ENCODE measurements around the gene ADD1.
"Not testable (repeated sequence)": the region's sequence is repeated elsewhere in the genome, so short reads cannot be mapped to it uniquely, and the experiment has no call there.

ADD1 gene

GRCh38 chr4:2922453-2923101 is 78.9 kb downstream of the ADD1 start:
- DNase-seq (ENCODE audit: low spot score), result not testable (repeated sequence)

- no peak for DNase-seq (ENCODE audit: low spot score)
Measured at GRCh38 chr4:2923141-2923551, 79.5 kb downstream of the ADD1 start.

GRCh38 chr4:2923668-2924173 is 80.1 kb downstream of the ADD1 start:
- DNase-seq (ENCODE audit: low spot score), result no peak

DNA sequence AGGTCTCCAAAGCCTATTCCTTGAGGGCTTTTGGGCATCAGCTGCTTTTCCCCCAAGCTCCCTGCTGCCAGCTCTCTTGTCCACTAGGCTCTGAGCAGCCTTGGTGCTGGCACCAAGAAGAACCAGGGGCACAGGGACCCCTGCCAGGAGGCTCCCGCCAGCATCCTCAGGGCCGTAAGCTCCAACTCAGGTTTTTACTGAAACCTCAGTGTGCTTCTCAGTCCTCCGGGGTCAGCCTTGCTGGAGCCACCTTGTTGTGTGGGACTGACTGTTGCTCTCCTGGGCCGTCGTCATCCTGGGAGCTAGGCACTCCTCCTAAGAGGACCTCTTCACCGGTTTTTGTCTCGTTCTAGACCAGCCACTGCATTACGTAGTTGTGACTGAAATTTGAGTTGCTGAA is 80.6 kb downstream of the ADD1 start:
- DNase-seq (ENCODE audit: low spot score), result no peak

DNA sequence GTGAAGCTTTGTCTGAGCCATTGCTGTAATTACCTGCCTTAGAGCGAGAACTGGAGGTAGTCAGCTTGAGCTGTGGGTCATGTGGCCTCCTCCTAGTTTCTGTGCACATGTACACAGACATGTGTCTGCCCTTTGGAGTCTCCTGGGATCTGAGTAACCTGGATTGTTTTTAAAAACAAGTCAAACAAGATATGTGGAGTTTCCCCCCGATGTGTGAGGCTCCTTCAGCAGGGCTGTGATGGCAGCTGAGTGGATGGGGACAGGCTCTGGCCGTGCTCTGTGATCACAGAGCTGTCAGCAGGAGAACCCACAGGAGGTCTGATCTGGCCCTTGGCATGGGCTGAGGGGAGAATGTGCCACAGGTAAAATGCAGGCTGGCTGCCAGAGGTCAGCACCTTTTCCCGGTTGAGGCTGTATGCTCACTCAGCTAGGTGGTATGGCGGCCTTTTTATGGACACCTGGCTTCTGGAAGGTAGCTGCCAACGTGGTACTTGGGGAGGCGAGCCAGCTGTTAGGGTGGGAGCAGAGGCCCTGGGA is 81.2 kb downstream of the ADD1 start:
- DNase-seq (ENCODE audit: low spot score), result no peak

DNA sequence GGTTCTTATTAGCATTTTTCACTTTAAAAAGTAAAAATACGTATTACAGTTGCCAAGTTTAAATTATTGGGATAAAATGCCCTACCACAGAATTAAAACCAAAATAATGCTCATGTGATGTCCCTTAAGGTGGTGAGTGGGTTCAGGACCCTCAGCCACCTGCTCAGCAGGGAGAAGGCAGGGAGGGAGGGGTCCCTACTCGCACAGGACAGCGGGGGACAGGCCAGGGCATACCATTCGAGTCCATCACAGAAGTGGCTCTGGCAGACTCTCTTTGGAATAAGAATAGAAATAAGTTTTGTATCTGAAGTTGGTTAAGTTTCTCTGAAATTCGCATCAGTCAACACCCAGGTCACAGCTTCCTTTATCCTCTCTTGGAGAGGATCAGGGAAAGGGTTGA is 81.9 kb downstream of the ADD1 start:
- DNase-seq (ENCODE audit: low spot score), result no peak

GRCh38 chr4:2925931-2926860 is 82.6 kb downstream of the ADD1 start:
- DNase-seq (ENCODE audit: low spot score), result no peak

DNA sequence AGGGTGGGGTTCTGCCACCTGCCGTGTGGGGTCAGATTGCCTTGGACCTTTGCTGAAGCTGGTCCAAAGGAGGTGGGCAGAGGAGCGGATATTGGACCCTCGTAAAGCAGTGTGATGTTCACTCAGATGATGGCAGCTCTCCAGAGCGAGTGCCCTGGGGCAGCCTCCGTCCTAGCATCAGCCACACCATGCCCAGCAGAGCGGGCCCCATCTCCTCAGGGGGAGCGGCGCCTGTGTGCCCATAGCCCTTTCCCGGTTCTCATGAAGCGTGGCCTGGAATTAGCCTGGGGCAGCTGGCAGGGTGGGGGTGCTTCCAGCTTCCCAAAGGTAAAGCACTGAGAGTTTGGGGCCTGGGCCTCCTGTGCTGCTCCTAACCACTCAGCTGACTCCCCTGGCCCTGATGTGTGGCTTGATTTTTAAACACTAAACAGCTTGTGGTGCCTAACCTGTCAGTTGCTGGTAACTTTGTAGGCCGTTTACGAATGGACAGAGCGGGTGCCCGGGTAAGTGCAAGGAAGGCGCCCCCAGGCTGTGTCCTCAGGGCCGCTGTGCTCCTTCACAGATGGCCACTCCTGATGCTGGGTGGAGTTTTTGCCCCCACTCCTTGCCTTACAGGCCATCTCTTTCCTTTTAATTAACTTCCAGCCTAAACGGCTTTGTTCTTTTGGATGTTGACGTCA is 83.5 kb downstream of the ADD1 start:
- no peak for DNase-seq (ENCODE audit: low spot score)

DNA sequence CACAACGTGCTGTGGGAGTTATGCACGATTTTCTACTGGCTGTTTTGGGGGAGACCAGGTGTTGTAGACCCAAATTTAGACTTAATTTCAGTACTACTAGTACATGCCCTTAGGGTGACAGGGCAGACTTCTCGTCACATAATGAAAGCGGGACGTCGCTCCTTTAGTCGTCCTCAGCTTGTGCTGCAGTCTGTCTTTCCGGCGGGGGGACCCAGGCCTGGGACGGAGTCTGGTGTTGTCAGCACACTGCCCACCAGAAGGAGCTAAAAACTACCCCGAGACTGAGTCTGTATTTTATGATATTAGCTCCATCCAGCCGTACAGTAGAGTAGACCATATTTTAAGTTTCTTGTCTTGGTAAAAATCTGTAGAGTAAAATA is 84.0 kb downstream of the ADD1 start:
- DNase-seq (ENCODE audit: low spot score), result no peak

DNA sequence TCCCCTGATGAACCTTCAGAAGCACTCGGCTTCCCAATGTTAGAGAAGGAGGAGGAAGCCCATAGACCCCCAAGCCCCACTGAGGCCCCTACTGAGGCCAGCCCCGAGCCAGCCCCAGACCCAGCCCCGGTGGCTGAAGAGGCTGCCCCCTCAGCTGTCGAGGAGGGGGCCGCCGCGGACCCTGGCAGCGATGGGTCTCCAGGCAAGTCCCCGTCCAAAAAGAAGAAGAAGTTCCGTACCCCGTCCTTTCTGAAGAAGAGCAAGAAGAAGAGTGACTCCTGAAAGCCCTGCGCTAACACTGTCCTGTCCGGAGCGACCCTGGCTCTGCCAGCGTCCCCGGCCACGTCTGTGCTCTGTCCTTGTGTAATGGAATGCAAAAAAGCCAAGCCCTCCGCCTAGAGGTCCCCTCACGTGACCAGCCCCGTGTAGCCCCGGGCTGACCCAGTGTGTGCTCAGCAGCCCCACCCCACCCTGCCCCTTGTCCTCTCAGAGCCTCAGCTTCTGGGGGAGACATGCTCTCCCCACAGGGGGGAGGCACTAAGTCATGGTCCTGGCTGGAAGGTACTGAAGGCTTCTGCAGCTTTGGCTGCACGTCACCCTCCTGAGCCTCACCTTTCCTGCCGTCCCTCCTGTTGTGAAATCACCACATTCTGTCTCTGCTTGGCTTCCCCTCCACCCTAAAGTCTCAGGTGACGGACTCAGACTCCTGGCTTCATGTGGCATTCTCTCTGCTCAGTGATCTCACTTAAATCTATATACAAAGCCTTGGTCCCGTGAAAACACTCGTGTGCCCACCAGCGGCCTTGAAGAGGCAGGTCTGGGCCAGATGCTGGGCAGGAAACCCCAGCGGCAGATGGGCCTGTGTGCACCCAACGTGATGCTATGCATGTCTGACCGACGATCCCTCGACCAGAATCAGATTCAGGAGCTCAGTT is 84.9 kb downstream of the ADD1 start:
- no peak for DNase-seq (ENCODE audit: low spot score)

DNA sequence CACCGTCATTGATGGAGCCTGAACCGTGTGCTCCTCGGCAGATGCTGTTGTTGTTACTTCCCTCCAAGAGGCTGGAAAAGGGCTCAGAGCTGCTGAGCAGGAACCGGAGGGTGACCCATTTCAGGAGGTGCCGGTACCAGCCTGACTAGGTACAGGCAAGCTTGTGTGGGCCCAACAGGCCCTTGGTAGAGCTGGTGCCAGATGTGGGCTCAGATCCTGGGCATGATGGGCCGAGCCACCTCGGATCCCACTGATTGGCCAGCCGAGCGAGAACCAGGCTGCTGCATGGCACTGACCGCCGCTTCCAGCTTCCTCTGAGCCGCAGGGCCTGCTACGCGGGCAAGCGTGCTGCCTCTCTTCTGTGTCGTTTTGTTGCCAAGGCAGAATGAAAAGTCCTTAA is 85.8 kb downstream of the ADD1 start:
- DNase-seq (ENCODE audit: low spot score), result no peak

DNA sequence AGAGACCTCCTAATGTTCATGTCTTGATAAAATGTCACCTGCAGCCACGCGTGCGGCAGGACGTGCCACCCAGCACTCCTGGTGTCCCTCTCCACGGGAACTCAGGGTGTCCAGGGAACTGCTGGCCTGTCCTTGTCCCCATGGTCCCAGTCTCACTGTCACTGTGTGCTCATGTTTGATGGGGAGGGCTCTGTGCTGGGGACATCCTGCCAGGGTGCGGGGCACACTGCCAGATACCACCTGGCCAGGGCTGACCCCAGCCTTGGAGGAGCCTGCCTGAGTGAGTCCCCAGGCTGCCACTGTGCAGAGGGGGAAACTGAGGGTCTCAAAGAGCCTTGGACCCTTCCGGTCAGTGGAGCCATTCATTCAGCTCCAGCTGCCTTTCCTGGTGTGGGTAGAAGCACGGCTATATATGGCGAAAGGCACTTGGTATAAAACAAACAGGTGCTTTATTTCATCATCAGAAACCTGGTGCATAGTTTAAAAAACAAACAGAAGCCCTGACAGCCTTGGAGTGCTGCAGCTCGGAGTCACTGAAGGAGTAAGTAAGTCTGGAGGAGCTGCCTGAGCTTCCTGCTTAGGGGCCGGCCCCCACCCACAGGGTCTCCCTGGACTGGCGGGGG is 86.6 kb downstream of the ADD1 start:
- DNase-seq (ENCODE audit: low spot score), result peak; percentile 49

DNA sequence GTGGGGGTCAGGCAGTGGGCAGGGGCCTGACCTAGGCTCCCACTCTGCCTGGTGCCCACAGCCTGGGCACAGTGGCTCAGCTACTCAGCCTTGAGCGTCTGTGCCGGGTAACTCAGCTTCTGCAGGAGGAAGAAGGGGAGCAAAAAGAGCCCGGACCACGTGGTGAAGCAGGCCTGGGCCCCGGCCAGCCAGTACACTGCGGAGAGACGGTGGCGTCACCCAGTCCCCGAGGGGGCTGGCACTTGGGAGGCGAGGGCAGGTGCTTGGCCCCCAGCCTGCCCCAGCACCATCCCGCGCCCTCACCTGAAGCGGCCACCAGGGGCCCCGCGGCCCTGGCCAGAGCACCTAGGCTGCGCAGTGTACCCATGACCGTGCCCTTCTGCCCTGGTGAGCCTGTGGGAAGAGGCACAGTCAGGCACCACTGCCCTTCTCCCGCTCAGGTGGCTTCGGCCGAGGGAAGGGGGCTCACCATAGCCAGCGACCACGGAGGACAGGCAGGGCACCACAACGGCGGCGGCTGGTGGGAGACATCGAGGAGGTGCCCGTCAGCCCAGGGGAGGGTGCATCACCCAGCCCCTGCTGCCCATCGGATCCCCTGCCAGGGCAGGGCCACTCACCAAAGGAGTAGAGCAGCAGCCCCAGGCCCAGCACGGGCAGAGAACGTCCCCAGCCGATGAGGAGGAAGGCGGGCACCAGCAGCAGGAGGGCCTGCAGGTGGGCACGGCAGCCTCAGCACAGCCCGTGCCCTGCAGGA is 87.3 kb downstream of the ADD1 start:
- DNase-seq (ENCODE audit: low spot score), result no peak

DNA sequence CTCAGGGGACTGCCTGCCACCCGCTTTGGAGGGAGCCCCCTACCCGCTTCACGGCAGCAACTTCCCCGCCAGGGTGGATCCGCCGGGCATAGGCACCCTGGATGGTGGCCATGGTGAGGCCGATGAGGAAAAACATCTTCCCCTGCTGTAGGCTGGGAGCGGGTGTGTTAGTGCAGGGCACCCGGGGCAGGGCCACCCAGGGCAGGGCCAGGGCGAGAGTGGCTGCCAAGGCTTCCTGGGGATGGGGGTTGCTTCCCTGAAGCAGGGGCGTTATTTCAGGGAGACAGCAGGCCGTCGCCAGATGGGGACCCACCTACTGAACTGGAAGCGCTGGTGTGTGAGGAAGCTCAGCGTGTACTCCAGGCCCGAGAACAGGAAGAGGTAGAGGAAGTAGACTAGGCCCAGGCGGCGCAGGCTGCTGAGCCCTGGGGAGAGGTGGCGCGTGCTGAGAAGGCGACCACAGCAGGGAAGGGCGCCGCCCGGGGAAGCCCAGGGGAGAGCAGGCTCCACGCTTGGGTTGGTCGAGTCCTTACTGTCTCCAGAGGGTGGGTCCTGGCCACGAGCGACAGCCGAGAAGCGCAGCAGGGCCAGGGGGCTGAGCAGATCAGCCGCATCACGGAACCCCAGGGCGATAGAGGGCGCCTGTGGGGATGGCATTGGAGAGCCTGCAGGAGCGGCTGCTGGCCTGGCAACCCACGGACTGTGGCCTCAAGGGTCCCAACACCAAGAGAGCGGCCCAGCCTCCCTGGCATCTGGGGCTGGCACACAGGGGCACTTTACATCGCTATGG is 88.1 kb downstream of the ADD1 start:
- DNase-seq (ENCODE audit: low spot score), result no peak

DNA sequence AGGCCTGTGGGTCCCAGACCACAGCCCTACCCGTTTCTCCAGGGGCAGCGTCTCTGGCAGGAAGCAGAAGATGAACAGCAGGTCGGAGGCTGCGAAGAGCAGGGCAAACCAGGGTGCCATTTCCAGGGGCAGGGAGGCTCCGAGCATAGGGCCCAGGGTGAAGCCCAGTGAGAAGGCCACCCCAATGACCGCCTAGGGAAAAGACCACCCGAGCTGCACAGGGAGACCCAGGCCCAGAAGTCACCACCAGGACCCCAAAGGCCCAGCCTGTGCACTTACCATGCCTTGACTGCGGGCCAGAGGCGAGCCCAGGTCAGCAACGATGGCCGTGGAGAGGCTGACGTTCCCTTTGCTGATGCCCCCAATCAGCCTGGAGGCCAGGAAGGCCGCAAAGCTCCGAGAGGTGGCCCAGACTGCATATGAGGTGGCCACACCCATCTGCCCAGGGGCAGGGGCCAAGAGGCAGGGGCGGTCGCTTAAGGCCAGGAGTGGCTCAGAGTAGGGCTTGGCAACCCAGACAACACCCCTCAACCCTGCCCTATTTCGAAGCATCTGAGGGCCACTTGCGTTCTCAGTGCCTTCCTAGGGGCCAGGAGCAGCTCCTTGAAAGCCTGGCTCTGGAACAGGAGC is 88.8 kb downstream of the ADD1 start:
- no peak for DNase-seq (ENCODE audit: low spot score)

GRCh38 chr4:2932951-2933565 is 89.4 kb downstream of the ADD1 start:
- DNase-seq (ENCODE audit: low spot score), result no peak

GRCh38 chr4:2933566-2934076 is 90.0 kb downstream of the ADD1 start:
- DNase-seq (ENCODE audit: low spot score), result no peak
